K562 (cell line): ENCODE data around the gene PHF12. TPM values are rescaled to one million over a fixed set of nuclear protein-coding genes. Genes with fewer than 3 reads are reported as not detected.

Experiments
- ATAC-seq: fragments of 200-7000 bp; cut with Tn5 transposase; 3 replicates; pipeline ENCODE4 v1.9.1; 2020; ENCODE audit warnings: moderate library complexity
- BruUV-seq: library from RNA; stranded (reverse); fragments of 400-500 nt; replicated peaks from 2 replicates; lab custom pipeline; 2021; lab: Mats Ljungman, UMichigan
- CTCF ChIA-PET: fragments of 300-600 bp; formaldehyde crosslinking; extraction: SDS; loops from one replicate; lab custom pipeline; 2021; ENCODE audit warnings: low intra/inter-chr PET ratio; lab: Yijun Ruan, JAX
- POLR2A ChIA-PET: fragments of 300-600, 350-650 bp; sonication (Branson Sonifier 250); formaldehyde crosslinking; extraction: SDS; loops from one replicate; lab custom pipeline; 2021; ENCODE audit warnings: antibody characterized with exemption, inconsistent platforms; lab: Yijun Ruan, JAX
- DNase-seq, 4 experiments: peaks; one replicate each; pipeline versions ENCODE4 v3.0.0 to v3.0.0-alpha.2; 2011 to 2018; ENCODE audit warnings: low spot score in 3 of 4, mixed read lengths in 3 of 4; ENCODE audit errors: extremely low read depth in 1 of 4
- FAIRE-seq: peaks from 2 replicates; lab custom pipeline; 2011; peaks lifted over from hg19 to GRCh38; lab: Jason Lieb, UNC
- H2AFZ ChIP-seq: 2 replicates; pipeline ENCODE4 v1.6.0; 2011; ENCODE audit warnings: low read depth, low read length, control low read depth, inconsistent platforms
- H3K27ac ChIP-seq: fragments of 200-600 bp; 3 replicates; pipeline ENCODE4 v1.8.0; 2011; ENCODE audit warnings: low read depth, mild to moderate bottlenecking, control low read depth, inconsistent platforms, low read length, moderate library complexity, mixed read lengths; ENCODE audit errors: extremely low read depth
- H3K27me3 ChIP-seq, 2 experiments: fragments of 300-600 bp in 1 of 2; 2 replicates in 1 of 2; 3 replicates in 1 of 2; pipeline versions ENCODE4 v1.6.0 to v1.8.0; 2011; ENCODE audit warnings: inconsistent platforms in 2 of 2, low read length in 2 of 2, mild to moderate bottlenecking in 1 of 2, mixed read lengths in 1 of 2, moderate library complexity in 1 of 2; ENCODE audit not compliant: control insufficient read depth in 2 of 2, insufficient read depth in 2 of 2
- H3K36me3 ChIP-seq: fragments of 300-600 bp; 3 replicates; pipeline ENCODE4 v1.8.0; 2011; ENCODE audit warnings: mild to moderate bottlenecking, low read length, inconsistent platforms; ENCODE audit not compliant: control insufficient read depth, insufficient read depth
- H3K4me1 ChIP-seq, 2 experiments: fragments of 200-600 bp in 1 of 2; replicated peaks in 1 of 2; 2 replicates in 1 of 2; 3 replicates in 1 of 2; pipeline versions ENCODE4 v1.5.1 to v1.8.0; 2011; ENCODE audit warnings: inconsistent platforms in 2 of 2, low read length in 2 of 2, mild to moderate bottlenecking in 1 of 2, mixed read lengths in 1 of 2, moderate library complexity in 1 of 2; ENCODE audit not compliant: control insufficient read depth in 2 of 2, insufficient read depth in 2 of 2
- H3K4me2 ChIP-seq: 2 replicates; pipeline ENCODE4 v1.6.1; 2011; ENCODE audit warnings: low read length, control low read depth, inconsistent platforms, mixed read lengths; ENCODE audit not compliant: insufficient read depth
- H3K4me3 ChIP-seq: fragments of 200-600 bp; sonication (generic), shearing (Covaris generic); 2 replicates; pipeline ENCODE4 v1.5.1; 2016; ENCODE audit warnings: control low read depth, inconsistent platforms
- H3K79me2 ChIP-seq: fragments of 200-600 bp; 3 replicates; pipeline ENCODE4 v1.8.0; 2011; ENCODE audit warnings: low read length, inconsistent platforms; ENCODE audit not compliant: control insufficient read depth, insufficient read depth
- H3K9ac ChIP-seq, 2 experiments: 2 replicates each; pipeline versions ENCODE4 v1.6.0 to v1.6.1; 2011; ENCODE audit warnings: low read depth in 2 of 2, low read length in 2 of 2, control low read depth in 1 of 2, inconsistent platforms in 1 of 2, mild to moderate bottlenecking in 1 of 2, mixed read lengths in 1 of 2; ENCODE audit not compliant: insufficient read depth in 1 of 2
- H3K9me1 ChIP-seq: one replicate; pipeline ENCODE4 v1.6.0; 2011; ENCODE audit warnings: inconsistent platforms, mild to moderate bottlenecking, low read length, moderate library complexity; ENCODE audit not compliant: control insufficient read depth, insufficient read depth
- H3K9me3 ChIP-seq: replicated peaks from 2 replicates; pipeline ENCODE4 v1.5.1; 2011; ENCODE audit warnings: low read depth, low read length, inconsistent platforms; ENCODE audit not compliant: control insufficient read depth, insufficient read depth
- H4K20me1 ChIP-seq: replicated peaks from 2 replicates; pipeline ENCODE4 v1.6.1; 2011; ENCODE audit warnings: low read length, inconsistent platforms, mixed read lengths; ENCODE audit not compliant: control insufficient read depth, insufficient read depth
- BDP1 ChIP-seq: IDR thresholded peaks from 3 replicates; pipeline ENCODE4 v1.6.1; 2011; ENCODE audit not compliant: insufficient read length, insufficient read depth
- HMG20A ChIP-seq: fragments of 450-650 bp; formaldehyde crosslinking; conservative IDR thresholded peaks from 2 replicates; pipeline ENCODE4 v1.4.0; 2020; ENCODE audit warnings: mild to moderate bottlenecking, mixed read lengths
- IFI16 ChIP-seq: fragments of 250-450 bp; sonication (Bioruptor Pico); IDR thresholded peaks from 2 replicates; pipeline ENCODE4 v2.1.2; 2022; ENCODE audit warnings: mild to moderate bottlenecking, inconsistent platforms
- STAG1 ChIP-seq: sonication (generic); formaldehyde crosslinking; IDR thresholded peaks from 2 replicates; pipeline ENCODE4 v1.5.0; 2020; ENCODE audit warnings: missing genetic modification reagents, borderline replicate concordance
- WGBS: fragments of 100-300 bp; shearing (Covaris generic); methylation state at CpG from one replicate; pipeline ENCODE4 v1.1.6; 2016; ENCODE audit warnings: low coverage, mixed read lengths; ENCODE audit not compliant: insufficient coverage; ENCODE audit errors: missing lambda C conversion rate; 5-methylcytosine and 5-hydroxymethylcytosine counted together
- in situ Hi-C: fragments of 300-500 bp; cut with MboI; formaldehyde crosslinking; loops from 4 replicates; pipeline ENCODE4 v1.15.0; 2018; ENCODE audit warnings: inconsistent platforms, mixed read lengths
- intact Hi-C: fragments of 100-400 bp; cut with micrococcal nuclease; formaldehyde crosslinking; loops from 2 replicates; pipeline ENCODE4 v1.14.2; 2022
- polyA plus RNA-seq, 8 experiments: library from polyadenylated mRNA; depleted of rRNA in 4 of 8; stranded (reverse) in 5 of 8; unstranded in 3 of 8; fragments of >200 nt; fragmentation: Nextera tagmentation in 2 of 8; fragmentation: Illumina TruSeq in 1 of 8; extraction: Ambion mirVana in 2 of 8; extraction: Trizol in 1 of 8; gene quantifications; 2 replicates each; pipeline versions ENCODE4 v1.2.1 to v1.2.3, GENCODE V29; 2011 to 2014; ENCODE audit warnings: inconsistent platforms in 1 of 8, missing spikeins in 1 of 8
- total RNA-seq, 7 experiments: library from RNA; depleted of rRNA in 6 of 7; stranded (reverse); fragments of >200 nt in 6 of 7; fragmentation: Illumina TruSeq in 2 of 7; extraction: Trizol in 2 of 7; gene quantifications; 2 replicates each; pipeline versions ENCODE4 v1.2.1 to v1.2.3, GENCODE V29; 2011 to 2021; ENCODE audit warnings: low replicate concordance in 1 of 7
- TF ChIP-seq, protein P1 (sequence below), 3 experiments: fragments of 200-800 bp in 1 of 3; sonication (Bioruptor generic) in 1 of 3; sonication (generic) in 1 of 3; formaldehyde crosslinking in 1 of 3; IDR thresholded peaks; 2 replicates each; pipeline versions ENCODE4 v1.6.1 to v1.8.0; 2016 to 2022; ENCODE audit warnings: mild to moderate bottlenecking in 2 of 3, missing compliant biosample characterization in 2 of 3, missing genetic modification characterization in 2 of 3, missing genetic modification reagents in 1 of 3

Gene PHF12
- total and polyA plus RNA-seq, 9 of the 15 experiments (the other 6 are each of a cell fraction or from before 2014, with no cell fraction given), result 0.82 to 31.3 (median 13.5) TPM

DNA sequence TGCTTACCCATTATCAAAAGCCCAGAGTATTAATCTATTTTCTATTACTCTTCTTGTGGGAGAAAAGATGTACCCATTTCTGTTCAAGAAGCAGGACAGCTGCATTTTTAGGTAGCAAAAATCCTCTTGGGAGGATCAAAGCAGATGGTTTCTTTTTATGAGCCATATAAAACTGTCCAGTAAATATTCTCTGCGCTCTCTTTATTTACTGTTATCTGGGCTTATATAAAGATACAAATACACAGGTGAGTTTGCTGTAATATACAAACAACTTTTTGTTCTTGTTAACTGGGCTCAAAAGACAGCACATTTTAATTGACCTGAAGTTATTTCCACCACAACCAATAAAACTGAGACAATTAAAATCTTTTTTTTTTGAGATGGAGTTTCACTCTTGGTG lies 10.1 kb downstream of the PHF12 start (continued):
- TF ChIP-seq, protein P1, sequence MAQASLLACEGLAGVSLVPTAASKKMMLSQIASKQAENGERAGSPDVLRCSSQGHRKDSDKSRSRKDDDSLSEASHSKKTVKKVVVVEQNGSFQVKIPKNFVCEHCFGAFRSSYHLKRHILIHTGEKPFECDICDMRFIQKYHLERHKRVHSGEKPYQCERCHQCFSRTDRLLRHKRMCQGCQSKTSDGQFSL (CRISPR knock-in tag; IDR thresholded peaks at IDR 0.05), result no peak
- TF ChIP-seq, protein P1 (tag; IDR thresholded peaks at IDR 0.05), result no peak
- no peak for TF ChIP-seq BDP1
- TF ChIP-seq, all 486 proteins: peak for 0

DNA sequence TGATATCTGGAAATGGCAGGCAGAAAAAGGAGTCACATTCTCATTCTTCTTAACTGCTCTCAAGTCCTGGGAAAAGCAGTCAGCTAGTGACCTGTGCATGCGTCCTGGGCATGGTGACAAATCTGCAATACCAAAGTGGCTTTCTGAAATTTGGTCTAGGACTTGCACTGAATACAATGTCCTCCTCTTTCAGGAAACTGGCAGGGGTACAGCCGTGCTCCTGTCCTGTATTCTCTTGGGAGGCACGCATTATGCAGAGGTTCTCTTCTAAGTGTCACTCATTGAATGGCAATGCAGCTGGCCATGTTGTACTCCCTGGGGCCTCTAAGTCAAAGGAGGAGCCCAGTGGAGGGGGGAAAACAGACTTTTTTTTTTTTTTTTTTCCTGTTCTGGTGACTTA lies 10.6 kb downstream of the PHF12 start:
- H3K36me3 ChIP-seq, result peaks cover 74% of the 10 kb centered on the region

More for the DNA sequence above, 10.6 kb downstream of the PHF12 start:
- CTCF ChIA-PET, result no interaction called here
- Histone ChIP-seq H3K27ac (no peak overlapping the region), H3K79me2 (peaks cover 92% of the 10 kb centered on the region), H3K9me1 (no peaks in the 10 kb centered on the region), H3K4me3 (no peak overlapping the region), H3K4me1 (peaks cover 0 to 14% of the 10 kb centered on the region in 2 experiments; a peak in 3 of 5 replicates), H3K9ac (no peak overlapping the region), H2AFZ (no peak overlapping the region), H3K27me3 (no peaks in the 10 kb centered on the region), H3K4me2 (no peak overlapping the region), H3K9me3 (no peaks in the 10 kb centered on the region), H4K20me1 (peaks cover 6% of the 10 kb centered on the region; the same call in 1 of the 2 replicates)
- POLR2A ChIA-PET, result interaction anchor here (0.7 to 2.7 kb wide), 3 partner anchors 11 to 538 kb away, joined by 4 to 13 read pairs (median 4); no protein-coding TSS in a partner anchor
- TF ChIP-seq HMG20A (CRISPR knock-in tag), result no peak
- no peak for TF ChIP-seq STAG1 (CRISPR knock-in tag)
- no peak for TF ChIP-seq IFI16 (CRISPR knock-in tag)
- ATAC-seq (no peak), DNase-seq (no peak), FAIRE-seq (no peak)
- intact Hi-C loops (no loop called here), in situ Hi-C loops (no loop called here)
- BruUV-seq, result no TSS peak
- WGBS, result 81% methylated on average over 3 of the region's 3 CpGs
